GM18867 (cell line): ENCODE results near the gene CTIF.

Experiments
- ATAC-seq: cut with Tn5 transposase; IDR thresholded peaks from one replicate; pipeline ENCODE4 v1.9.1; 2021; ENCODE audit warnings: mild to moderate bottlenecking, moderate library complexity; ENCODE audit not compliant: unreplicated experiment

CTIF gene

DNA sequence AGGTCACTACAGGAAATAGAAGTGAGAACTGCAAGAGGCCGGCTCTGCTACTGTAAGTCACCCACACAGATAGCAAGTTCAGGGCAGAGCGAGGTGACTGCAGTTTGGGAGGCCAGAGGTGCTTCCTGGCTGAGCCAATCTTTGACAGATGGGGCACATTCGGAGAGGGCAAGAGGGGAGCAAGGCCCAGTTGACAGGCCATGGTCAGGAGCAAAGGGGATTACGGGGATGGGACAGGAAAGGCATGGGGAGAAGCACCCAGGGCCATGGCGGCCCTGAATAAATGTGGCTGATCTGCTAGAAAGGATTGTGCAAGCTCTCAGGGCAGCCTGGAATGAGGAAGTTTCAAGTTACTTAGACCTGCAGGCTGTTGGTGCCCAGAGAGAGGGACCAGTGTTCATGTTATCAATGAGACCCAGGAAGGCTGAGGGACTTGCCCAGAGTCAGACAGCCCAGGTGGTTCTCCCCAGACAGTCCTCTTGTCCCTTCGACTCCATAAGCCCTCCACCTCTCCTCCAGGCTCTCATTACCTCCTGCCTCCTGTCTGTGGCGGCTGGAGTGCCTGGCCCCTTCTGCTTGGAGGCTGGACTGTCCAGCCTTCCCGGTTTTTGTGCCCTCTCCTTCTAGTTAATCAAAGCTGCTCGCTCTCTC lies 123.3 kb downstream of the CTIF start:
- no peak for ATAC-seq

DNA sequence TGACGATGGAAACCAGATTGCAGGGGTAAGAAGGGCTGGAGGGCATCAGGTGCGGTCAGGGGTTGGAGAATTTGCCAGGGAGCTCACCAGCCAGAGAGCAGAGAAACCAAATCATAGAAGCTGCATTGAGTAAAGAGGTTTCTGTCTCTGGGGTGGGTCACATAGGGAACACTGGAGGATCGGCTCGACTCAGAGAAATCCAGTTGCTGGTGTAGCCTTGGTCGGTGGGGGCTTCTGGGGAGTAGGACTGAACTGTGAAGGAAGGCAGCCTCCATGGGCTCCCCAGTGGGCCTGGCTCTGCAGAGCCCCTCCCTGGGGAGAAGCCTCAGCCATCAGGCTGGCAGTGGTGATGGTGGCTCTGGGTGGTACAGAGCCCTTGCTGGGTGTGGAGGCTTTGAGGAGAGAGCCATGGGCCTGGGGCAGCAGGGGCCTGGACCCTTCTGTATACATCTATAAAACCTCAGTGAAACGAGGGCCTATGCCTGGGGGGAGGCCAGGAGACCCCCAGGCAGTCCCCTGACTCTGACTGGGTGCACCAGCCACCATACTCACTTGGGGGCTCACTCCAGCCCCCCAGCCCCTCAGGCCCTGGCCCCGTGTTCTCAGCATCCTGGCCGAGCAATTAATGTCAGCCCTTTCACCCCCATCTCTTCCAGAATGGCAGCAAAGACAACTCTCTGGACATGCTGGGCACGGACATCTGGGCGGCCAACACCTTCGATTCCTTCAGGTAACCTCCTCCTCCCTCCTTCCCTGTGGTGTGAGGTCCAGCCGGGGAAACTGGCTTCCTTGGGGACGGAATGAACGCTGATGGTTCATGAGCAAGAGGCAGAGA lies 124.5 kb downstream of the CTIF start:
- no peak for ATAC-seq

GRCh38 chr18:48663931-48664847 lies 125.4 kb downstream of the CTIF start:
- no peak for ATAC-seq

- no peak for ATAC-seq
Measured at GRCh38 chr18:48665654-48666053, 126.8 kb downstream of the CTIF start.

DNA sequence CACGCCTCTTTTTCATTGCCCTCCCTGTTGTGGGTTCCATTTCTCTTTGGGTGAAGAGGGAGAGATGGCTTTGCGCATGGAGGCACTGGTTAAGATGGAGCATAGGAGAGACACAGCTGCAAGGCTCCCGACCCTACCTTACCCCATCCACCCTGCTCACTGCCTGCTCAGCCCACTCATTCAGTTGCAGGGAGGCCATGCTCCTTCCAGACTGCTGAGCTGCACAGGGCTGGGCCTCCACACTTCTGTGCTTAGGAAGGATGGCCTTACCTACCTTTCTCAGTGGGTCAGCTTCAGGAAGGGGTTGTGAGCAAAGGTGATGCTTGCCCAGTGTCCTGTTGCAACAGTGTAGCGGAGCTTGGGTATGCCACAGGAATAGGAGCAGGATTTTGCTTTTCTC lies 127.8 kb downstream of the CTIF start:
- ATAC-seq, result no peak

GRCh38 chr18:48667276-48668254 lies 128.7 kb downstream of the CTIF start:
- ATAC-seq, result no peak

DNA sequence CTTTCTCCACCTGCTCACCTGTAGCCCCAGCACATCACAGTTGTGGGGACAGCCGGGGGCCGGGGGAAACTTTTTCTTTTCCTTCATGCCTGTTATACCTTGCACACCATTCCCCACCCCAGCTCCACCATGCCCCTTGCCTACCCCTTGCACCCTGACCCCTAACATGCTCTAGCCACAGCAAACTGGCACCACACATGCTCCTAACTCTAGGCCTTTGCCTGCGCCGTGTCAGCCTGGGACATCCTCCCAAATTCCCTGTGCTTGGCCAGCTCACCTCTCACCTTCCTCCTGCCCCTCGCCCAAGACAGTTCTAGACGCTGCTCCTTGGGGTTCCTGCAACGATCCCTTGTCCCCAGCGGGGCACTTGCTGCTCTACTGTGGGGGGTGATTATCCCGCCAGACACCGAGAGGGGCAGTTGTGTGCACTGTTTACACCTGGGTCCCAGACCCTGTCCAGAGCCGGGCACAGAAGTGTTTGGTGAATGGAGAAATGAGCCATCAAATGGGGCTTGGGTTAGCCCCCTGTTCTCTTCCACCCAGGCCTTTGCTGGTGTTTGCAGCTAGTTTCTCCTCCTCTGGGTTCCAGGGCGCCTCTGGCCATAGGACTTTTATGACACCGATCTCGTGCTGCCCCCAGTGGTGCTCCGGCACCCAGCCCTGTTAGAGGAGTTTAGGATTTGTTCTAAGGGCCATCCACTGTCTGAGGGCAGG lies 129.8 kb downstream of the CTIF start:
- no peak for ATAC-seq

GRCh38 chr18:48669180-48669675 lies 130.4 kb downstream of the CTIF start:
- no peak for ATAC-seq

- ATAC-seq, result no peak
Measured at GRCh38 chr18:48669991-48670750, 131.3 kb downstream of the CTIF start.

- ATAC-seq, result no peak
Measured at GRCh38 chr18:48670751-48671560, 132.1 kb downstream of the CTIF start.

DNA sequence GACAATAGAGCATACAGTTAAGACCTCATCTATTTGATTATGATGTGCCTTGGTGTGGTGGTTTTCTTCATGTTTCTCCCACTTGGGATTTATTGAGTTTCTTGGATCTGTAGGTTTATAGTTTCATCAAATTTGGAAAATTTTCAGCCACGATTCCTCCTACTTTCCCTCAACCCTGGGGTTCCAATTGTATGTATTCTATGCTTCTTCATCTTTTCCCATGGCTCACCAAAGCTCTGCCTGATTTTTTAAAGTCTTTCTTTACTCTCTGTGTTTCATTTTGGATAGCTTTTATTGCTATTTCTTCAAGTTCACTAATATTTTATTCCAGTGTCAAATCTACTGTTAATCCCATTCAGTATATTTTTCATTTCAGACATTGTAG lies 132.7 kb downstream of the CTIF start:
- ATAC-seq, result no peak

DNA sequence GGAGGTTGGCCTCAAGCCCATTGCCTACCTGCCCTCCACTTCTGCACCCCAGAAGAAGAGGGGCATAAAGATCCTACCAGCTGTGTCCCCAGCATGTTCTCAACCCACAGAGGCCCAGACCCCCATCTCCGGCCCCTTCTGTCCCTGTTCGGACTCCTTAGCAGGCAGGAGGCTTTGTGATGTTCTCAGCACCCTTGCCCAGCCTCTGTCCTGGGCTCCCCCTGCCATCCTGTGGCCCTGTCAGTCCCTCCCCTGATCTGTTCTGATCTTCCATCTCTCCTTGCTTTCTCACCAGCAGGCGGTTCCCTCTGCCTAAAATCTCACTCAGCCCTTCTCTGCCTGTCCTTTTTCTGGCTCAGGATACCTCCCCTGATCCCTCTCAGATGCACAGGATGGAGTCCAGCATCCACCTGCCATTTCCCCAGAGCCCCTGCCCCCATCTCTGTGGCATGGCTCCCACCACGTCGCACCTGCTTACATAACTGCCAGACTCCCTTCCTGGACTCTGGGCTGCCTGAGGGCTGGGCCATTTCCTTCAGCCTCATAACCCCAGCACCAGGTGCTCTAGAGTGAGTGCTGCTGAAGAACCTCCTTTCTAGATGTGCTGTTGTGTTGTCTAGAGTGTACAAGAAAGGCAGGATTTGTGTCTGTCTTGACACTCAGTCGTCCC lies 134.0 kb downstream of the CTIF start:
- ATAC-seq, result no peak

GRCh38 chr18:48673456-48673852 lies 134.6 kb downstream of the CTIF start:
- no peak for ATAC-seq

GRCh38 chr18:48673853-48674721 lies 135.3 kb downstream of the CTIF start:
- no peak for ATAC-seq

DNA sequence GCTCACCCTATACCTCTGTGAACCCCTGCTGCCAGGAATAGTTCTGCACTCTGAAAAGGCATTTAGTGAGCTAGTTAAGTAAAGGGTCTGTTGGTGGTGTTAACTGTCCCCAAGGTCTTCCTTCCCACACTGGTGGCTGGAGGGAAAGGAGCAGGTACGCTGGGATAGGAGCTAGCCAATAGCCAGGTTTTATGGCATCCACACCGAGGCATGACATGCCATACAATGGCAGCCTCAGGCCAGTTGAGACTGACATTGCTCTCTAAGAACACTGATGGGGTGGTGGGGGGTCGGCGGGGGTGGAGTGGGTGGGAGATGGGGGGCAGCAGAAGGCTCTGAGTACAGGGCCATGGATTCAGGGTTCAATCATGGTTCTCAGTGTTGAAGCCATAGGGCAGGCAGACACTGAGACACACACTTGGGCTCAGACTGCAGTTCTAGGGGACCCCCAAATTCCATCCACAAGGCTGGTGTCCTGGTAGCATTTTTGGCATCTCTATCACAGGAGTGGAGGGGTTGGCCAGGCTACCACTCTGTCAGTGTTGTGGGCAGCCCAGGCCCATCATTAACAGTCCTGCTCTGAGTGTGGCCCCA lies 136.0 kb downstream of the CTIF start:
- ATAC-seq, result no peak

DNA sequence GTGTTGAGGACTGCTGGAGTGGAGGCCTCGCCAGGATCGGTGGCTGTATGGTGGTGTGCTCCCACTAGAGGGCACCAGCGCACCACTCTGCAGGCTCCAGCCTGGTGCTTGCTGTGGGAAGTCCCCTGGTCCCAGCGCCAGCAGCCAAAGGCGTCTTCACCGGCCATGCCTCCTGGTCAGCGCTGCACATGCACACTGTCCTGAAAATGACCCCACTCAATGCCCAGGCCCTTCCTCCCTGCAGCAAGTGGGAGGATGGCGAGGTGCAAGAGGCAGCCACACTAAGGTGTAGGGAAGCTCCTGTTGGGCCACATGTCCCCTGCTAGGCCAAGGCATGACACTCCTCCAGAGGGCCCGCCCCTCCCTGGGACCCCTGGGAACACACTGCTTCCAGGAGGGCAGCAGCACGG lies 136.5 kb downstream of the CTIF start:
- peak; percentile 81 for ATAC-seq
